A204.1 (cell line): Measurements from ENCODE around the gene USP48.
"Not testable (repeated sequence)": the region's sequence is repeated elsewhere in the genome, so short reads cannot be mapped to it uniquely, and the experiment has no call there.

Source experiments
- FAIRE-seq: peaks from 2 replicates; lab custom pipeline; 2012; peaks lifted over from hg19 to GRCh38; lab: Jason Lieb, UNC

Gene USP48

DNA sequence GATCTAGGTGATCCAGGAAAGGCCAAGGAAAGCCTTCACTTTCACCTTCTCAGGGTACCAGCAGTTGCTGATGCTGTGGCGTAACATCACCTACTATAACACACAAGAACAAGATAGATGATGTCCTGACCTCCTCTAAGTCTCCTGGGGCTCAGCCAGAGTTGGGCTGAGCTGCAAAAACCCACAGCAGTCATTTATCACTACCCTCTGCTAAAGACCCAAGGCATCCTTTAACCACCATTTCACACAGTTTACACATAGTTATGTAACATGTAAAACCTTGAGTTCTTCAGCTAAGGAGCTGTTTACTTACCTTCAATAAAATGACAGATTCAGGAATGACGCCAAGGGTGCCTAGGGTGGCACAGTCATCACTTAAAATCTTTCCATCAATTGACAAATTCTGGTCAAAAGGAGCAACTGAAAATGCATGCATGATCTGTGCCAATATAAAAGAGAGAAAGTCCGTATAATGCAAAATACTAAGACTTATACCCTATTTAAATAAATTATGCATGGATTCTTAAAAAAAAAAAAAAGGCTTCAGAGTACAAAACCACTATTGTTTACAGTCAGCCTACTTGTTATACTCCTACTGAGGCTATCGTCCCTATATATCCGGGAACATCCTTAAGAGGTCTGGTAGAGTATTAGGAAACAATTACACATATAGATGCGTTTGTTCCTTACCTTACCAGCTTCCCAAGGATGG, 93.1 kb downstream of the USP48 start:
- FAIRE-seq: no peak

DNA sequence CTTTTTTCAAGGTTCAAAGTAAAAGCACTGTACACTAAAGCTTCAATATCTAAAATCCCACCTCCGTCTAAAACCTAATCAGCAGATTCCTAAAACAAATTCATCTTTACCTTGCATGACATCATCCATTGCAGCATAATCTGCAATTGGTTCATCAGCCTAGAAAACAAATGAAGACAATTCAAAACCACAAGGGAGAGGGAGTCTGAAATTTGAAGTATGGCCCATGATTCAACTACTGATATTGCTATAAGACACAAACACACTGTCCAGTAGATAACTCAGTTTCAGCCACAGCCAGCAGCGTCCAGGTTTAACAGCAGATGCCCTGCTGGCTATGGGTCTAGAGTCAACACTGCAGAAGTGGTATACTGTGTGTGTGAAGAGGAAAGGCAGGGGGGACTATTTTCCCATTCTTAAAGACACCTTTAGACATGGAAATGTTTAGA, 95.8 kb downstream of the USP48 start:
- FAIRE-seq: no peak

DNA sequence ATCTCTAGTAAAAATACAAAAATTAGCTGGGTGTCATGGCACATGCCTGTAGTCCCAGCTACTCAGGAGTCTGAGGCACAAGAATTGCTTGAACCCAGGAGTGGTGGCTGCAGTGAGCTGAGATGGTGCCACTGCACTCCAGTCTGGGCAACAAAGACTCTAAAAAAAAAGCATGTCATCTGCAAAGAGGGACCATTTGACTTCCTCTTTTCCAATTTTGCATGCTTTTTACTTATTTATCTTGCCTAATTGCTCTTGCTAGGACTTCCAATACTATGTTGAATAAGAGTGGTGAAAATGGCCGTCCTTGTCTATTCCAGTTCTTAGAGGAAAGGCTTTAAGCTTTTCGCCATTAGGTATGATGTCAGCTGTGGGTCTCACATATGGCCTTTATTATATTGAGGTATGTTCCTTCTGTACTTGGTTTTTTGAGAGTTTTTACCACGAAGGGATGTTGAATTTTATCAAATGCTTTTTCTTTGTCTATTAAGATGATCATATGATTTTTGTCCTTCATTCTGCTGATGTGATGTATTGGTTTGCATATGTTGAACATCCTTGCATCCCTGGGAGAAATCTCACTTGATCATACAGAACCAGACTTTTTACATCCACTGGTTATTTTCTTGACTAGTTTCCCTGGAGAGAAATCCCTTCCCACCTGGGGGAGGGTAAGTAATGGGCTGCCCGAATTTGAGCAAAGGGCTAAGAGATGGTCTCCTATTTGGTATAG, 96.8 kb downstream of the USP48 start:
- no peak for FAIRE-seq

DNA sequence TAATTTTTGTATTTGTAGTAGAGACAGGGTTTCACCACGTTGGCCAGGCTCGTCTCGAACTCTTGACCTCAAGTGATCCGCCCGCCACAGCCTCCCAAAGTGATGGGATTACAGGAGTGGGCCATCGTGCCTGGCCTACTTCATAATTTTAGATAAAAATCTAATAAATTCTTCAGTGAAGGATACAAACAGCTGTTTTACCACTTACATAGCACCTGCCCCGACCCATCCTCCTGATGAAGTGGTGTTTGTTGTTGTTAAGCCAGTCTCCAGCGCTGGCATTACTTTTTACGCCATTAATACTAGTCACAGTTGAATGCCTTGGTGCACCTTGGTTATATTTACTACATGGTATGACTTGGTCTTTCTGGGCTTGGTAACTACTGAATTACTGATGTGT, 101.5 kb downstream of the USP48 start:
- no peak for FAIRE-seq

DNA sequence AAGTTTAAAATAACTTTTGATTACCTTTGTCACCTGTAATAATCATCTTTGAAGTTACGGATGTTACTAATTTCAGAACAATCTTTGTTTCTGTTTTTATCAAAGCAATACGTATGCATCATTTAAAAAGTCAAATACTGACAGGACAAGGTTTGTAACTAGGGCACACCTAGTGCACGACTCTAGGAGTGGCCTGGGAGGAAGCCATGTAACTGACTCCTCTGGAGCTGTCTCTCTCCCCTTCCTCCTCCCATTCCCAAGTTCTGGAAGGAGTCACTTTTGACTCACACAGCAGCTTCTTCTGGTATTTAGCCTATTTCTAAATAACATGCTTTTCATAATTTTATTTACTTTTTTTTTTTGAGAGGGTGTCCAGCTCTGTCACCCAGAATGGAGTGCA, 102.0 kb downstream of the USP48 start:
- FAIRE-seq: no peak

DNA sequence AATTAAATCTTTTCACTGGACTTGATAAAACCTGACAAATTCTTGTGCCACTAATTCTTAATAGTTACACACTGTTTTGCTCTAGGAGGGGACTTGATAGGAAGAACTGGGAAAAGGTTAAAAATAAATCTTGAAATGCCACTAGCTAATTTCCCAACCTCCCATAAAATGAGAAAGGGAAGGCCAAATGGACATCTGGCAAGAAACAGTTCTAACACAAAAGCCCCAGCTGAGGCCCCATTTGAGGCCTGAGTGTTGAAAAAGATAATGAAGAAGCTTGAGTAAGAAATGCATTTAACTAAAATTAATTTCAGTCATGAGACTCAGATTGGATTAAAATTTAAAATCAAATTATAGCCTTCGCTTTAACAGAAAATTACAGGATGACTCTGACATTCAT, 102.6 kb downstream of the USP48 start:
- FAIRE-seq: no peak

DNA sequence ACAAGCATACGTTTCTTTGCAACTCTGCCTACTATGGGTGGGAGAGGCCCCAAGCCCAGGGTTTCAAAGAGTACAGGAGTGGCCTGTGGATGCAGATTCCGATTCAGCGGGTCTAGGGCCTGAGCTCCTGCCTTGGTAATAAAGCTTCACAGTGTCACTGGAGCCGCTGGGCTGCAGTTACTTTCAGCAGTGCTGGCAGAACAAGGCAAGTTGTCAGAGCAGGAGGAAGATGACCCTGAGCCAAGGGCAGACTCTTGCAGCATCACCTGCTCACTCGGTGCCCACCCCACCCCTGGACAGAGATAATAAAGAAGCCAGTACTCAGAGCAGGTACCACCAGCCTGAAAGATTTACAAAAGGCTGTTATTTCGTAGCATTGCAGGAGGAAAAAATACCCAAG, 105.8 kb downstream of the USP48 start:
- FAIRE-seq: no peak

DNA sequence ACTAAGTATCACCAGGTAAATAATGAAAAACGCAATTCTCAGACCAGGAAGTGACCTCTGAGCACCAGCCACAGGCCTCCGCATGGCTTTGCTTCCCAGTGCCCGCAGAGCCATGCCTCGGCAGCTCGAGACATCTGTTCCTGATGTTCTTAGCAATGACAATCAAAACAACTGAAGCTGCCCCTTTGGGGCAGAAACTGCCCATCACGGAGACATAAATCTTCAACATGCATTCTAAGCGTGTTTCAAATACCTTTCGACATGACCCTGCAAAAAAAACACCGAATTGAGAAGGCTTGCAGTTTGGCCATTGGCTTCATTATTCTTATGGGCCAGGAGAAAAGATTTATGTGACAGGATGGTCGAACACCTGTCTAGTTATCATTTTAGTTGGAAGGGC, 108.0 kb downstream of the USP48 start:
- FAIRE-seq: no peak

DNA sequence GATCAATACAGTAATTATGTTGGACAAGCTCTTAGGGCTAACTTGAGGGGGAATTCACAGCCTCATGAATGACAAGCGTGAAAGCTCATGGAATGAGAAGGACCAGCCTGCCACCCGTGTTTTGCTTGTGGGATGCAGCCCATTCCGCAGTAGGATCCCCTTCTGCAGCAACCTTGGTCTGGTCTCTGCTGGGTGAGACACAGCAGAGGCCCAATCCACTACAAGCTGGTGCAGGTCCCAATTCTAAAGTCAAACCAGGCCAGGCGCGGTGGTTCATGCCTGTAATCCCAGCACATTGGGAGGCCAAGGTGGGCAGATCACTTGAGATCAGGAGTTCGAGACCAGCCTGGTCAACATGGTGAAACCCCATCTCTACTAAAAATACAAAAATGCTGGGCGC, 109.1 kb downstream of the USP48 start:
- not testable (repeated sequence) for FAIRE-seq

DNA sequence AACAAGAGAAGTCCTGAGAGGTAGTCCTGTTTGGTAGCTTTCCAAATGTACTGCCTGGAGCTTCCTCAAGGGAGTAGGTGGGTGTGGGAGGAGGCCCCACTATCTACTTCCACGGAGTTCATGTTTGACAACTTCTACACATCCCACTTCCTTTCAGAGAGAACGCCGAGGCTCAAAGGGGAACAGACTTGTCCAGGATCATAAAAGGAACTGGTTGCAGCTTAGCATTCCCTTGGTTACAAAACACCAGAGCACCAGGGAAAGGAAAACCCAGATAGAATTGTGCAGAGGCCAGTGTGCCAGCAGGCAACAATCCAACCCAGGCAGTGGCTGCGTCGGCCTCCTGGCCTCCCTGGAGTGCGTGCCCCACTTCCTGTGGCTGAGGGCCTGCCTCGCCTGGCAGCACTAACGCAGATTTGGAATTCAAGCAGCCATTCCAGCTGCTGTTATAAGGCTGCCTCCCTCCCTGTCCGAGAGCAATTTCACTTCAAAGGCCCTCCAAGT, 109.6 kb downstream of the USP48 start:
- FAIRE-seq: no peak

DNA sequence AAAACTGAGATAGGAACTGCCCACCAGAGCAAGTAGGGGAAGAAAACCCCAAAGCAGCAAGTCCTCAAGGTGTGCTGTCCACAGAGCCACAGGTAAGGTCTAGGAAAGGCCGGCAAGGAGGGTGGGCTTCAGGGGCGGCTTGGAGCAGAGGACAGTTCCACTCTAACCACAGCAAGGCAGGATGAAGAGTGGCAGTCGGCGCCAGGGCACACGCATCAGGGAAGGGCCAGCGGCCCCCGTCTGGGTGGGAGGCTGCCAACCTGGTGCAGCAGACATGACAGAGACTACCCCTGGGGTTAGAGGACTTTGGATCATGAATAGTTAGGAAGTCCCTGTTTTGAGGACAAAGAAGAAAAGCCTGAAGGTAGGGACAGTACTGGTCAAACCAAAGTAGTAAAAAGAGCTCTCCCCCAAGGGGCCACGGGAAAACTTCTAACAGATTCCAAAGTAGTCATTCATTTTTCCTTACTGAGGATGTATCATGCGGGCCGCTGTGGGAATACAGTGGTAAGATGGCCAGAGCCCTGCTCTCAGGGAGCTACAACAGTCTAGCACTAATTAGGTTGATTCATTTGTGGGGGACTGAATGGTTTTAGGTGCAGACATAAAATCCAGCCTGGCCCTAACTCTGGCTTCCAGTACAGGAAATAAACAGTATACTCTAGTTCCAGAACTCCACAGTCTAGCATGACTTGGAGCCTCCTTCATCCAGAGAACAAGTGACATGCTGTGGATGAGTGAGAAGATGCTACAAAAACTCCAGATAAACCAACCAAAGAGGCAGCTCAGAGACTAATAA, 110.3 kb downstream of the USP48 start:
- no peak for FAIRE-seq

DNA sequence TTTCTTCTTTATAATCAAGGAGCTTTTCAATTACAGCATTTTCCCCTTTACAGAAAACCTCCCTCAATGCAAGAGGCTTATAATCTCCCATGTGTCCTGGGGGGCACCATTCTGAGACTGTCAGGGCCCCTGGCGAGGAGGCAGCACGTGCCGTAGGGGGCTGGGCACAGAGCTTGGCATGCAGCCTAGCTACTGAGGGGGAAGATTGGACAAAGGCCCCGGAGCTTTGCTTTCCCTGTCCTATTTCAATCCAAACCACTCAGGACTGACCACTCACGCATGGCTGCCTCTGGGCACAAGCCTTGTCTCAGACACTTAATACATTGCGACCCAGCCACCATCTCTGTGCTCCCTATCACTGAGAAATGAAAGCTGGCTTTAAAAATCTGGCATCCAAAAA, 111.0 kb downstream of the USP48 start:
- FAIRE-seq: no peak

DNA sequence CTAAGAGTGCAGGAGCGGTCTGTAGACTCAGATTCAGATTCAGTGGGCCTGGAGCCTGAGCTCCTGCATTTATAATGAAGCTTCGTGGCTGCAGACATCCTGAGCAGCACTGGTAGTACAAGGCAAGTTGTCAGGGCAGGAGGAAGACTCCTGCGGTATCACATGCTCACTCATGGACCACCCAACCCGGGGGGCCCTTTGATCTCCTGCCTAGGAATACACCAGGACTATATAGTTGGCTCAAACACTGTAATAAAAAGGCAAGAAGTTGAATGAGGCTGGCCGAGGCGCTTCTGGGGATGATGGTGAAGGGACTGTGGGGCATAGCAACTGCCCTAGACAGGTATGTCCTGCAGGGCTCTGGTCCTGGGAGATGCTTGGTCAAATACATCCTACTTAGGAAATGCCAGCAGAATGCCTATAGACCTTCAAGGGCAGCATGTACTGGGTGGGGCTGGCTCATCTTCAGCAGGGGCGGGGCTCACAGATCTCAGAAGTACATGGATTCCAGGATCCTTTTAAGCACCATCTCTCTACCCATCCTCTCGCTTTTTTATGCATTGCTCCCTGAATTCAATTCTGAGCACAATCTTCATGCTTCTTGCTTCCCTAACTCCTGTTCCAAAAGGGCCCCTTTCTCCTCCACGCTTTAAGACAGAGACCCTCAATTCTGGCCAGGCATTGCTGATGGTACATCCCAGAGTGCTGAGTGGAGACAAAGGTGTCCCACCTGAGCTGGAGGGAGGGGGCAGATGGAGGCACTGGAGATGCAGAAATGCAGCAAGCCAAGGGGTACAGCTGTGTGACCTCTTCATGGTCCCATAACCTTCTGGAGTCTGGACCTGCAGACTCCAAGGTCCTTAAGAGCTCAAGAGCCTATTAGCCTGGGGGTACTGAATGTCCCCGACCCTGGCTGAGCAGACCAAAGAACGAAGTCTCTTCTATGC, 111.7 kb downstream of the USP48 start:
- FAIRE-seq: no peak

DNA sequence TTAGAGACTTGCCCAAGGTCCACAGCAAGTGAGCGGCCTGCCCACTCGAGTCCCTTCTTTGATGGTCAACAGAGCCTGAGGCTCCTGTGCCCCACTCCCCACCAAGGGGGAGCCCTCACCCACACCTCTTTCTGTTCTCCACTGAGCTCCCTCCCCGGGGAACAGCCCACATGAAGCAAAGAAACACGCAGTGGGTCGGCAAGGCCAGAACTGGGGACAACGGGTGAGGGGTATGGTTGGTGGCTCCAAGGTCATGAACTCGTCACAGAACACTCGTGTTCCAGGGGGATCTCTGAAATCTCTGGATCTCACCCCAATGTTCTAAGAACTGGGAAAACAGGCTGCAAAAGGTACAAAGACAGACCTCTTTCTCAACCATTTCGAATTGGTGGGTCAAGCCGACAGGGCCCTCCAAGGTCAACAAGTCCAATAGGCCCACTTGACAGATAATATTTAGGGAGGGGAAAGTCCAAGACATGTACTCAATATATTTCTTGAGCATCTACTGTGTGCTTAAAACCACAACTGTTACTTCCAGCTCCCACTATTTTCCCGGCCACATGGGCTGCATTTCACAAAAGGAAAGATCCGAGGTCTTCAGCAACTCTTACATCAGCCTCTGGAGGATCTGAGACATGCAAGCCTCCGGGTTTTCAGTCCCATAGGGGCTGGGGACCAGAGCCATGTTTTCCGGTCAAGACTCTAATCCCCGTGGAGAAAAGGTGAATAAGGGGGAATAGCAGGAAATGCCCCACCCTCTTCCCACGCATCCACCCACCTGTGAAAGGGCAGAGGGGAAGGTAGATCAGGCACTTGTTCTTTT, 112.7 kb downstream of the USP48 start:
- no peak for FAIRE-seq

DNA sequence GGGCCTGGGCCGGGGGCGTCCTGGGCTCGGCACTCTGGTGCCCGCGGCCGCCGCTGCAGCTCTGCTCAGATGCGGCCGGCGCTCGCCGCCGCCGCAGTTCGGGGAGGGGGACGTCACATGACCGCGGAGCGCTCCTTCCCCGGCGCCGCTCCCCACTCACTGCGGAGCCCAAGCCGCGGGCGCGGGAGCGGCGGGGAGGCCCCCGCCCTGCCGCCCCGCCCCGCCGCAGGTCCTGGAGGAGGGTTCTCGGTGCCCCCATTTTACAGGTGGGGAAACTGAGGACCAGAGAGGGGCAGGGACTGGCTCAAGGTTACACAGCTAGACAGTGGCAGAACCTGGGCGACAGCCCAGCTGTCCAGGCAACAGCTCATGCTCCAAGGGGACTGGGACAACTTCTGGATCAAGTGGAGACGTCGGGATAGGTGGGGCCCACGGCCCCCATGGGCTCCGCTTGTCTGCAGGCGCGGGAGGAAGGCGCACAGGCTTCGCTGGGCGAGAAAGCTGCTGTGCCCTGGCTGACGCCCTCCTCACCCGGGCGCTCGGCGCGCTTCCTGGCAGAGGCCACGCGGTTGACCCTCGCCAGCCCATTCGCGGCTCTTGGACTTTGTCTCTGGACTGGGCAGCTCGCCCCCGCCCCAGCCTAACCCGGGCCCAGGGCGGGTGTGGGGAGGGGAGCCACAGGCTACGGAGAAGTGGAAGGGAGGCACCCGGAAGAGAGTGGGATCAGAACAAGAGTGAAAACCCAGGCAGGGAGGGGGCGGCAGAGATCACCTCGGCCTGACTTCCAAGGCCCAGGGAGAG, 113.5 kb downstream of the USP48 start, which contains the start of gene RAP1GAP:
Gene RAP1GAP, minus strand, starts transcription at position 100 of the 801 bp plus-strand sequence. CDS start 49,325 bp downstream, outside the sequence.
- FAIRE-seq: no peak

DNA sequence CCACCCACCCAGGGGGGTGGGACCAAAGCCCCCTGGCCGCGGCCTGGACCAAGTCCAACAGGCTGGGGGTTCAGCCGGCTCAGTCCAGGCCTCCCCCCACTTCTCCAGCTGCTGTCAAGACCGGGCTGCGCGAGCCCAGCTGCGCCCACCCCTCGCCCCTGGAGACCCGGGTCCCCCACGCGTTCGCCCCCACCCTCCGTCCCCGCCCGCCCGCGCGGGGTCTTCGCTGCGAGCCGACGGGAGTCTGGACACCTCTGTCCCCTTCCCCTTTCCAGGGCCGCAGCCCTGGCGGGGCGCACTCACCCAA, 114.0 kb downstream of the USP48 start:
- FAIRE-seq: no peak

DNA sequence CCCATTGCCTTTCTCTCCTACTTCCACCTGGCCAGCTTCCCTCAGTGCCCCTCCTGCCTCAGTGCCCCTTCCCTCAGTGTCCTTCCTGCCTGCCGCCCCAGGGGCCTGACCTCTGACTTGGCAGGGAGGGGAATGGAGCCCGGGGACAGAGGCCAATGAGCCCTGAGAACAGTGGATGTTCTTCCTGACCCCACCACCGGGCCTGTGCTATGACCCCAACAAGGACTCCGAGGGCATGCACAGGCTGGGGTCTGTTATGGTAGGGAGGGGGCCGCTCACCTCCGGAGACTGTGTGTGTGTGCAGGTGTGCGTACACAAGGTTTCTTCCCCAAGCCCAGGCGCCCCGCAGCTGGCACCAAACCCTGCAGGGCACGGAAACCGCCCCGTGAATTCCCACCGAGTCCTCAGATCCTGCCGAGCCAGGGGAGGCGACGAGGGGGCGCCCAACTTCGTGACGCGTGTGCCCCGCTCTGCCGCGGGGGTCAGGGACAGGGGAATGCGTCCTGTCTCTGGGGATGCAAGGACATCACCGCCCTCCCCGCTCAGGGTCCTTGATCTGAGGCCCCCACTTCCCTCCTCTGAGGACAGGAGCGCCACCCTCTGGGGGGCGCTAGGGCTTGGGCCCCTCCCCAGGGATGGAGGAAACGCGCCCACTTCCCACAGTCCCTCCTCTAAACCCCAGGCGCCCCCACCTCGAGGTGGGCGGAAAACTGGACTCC, 114.6 kb downstream of the USP48 start:
- no peak for FAIRE-seq

DNA sequence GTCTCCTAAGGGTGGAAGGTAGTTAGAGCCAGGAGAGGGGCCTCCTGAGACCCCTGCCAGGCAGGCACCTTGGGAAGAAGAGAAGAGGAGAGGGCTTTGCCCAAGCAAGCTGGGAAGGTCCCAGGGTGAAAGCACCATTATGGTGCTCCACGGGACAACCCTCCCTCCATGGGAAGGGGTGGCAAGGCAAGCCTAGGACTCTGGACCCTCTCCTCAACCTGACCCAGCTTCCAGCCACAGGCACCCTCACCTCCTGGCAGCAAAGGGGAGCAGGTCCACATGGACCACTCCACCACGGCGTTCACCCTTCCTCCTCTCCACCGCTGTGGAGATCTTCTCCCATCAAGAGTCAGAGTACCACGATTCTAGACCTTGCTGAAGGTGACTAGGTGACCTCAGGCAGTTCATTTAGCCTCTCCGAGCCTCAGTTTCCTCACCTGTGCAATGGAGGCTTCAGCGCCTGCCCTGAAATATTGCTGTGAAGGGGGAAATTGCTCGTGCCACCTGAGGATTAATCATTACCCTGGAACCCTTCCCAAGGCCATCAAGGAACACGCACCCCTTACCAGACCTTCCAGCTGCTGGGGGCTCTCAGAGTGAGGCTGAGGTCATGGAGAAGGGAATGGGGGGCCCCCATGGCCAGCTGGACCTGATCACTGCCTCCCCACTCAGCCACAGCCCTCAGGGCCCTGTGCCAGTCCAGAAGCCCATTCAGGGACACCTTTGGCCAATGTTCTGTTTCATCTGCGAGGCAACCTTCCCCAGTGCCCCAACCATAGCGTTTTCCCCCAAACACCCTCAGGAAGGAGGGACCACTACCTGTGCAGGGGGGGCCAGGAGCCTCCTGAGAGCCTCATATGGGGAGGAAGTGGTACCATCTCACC, 115.4 kb downstream of the USP48 start:
- FAIRE-seq: no peak
